Stimulated activated CD4-positive, alpha-beta T cell treated with anti-CD3 and anti-CD28 coated beads, Interleukin-4, amount 100 ng/mL, for 24 hours (primary cell): ENCODE measurements around the gene CDH13.

ENCODE experiments used
- DNase-seq: peaks from one replicate; pipeline ENCODE4 v3.0.0-alpha.2; 2020

CDH13 gene

GRCh38 chr16:82963653-82964052, 336.9 kb downstream of the CDH13 start:
- DNase-seq, result no peak

DNA sequence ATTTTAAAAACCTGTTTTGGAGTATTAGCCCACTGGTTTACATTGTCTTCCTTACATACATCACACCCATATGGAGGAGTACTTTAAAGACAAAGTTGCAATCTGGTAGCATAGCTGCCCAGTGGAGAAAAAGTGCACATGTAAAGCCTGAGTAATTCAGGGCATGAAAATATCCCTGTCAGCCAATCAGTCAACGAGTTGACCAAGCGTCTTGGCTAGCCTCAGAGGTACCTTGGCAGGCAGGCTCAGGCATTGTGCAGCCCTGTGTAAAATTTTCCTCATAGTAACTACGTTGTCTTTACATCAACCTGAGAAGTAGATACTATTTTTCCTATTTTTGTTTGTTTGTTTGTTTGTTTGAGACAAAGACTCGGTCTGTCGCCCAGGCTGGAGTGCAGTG, 339.0 kb downstream of the CDH13 start:
- DNase-seq, result no peak

- no peak for DNase-seq
These were observed 340.7 kb downstream of the CDH13 start for GRCh38 chr16:82967424-82967823.

DNA sequence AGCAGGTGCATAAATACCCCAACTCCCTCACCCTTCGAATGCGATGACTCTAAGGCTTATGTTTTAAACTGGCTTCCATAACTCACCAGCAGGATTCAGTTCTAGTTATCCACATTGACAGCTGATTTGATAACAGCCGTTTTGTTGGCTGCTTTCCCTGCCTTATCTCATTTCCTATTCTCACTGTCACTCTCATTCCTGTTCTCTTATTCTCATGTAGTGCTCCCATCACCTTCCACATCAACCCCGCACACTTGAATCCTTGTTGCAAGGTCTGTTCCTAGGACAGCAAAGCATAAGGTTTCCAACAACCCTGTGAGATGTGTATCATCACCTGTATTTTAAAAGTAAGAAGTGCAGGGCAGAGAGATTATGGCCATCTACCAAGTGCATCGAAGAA, 344.4 kb downstream of the CDH13 start:
- DNase-seq, result no peak

- DNase-seq, result no peak
These were observed 345.7 kb downstream of the CDH13 start for GRCh38 chr16:82972331-82972919.

DNA sequence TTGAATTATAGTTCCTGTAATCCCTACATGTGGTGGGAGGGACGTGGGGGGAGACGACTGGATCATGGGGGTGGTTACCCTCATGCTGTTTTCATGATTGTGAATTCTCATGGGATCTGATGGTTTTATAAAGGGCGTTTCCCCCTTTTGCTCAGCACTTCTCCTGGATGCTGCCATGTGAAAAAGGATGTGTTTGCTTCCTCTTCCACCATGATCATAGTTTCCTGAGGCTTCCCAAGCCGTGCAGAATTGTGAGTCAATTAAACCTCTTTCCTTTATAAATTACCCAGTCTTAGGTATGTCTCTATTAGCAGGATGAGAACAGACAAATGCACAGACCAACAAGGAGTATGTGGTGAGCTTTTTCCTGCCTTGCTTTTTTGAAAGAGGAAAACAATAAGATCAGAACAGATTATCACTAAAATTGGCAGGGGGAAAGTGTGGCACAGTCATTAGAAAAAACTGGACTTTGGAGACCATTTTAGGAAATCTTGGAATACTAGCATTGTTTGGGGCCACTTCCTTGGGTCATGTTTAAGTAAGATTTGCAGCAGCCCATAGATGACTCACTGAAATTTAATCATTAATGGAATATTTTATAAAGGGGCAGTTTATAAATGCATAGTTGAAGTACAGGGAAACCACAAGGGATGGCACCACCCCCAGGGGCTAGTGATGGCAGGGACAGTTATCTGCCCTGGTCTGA, 352.8 kb downstream of the CDH13 start:
- no peak for DNase-seq

DNA sequence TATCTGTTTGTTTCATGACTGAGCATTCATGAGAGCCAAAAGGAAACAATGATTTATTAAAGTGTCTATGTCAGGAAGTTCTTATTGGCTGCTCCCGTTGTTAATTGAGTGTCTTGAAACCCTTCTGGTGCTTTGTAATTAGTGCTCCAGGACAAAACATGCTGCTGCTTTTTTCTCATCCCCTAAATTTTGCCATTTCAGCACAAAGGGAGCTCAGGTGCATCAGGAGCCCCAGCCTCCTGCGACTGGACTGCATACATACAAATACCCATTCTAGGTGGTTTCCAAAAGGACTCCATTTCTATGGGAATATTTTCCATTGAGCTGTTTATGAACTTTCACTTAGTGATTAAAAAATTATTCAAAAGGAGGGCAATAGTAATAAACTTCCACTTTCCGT, 354.0 kb downstream of the CDH13 start:
- DNase-seq, result no peak

GRCh38 chr16:82987767-82988166, 361.0 kb downstream of the CDH13 start:
- DNase-seq, result no peak

GRCh38 chr16:82990155-82990554, 363.4 kb downstream of the CDH13 start:
- no peak for DNase-seq

GRCh38 chr16:82991410-82991809, 364.6 kb downstream of the CDH13 start:
- DNase-seq, result no peak

DNA sequence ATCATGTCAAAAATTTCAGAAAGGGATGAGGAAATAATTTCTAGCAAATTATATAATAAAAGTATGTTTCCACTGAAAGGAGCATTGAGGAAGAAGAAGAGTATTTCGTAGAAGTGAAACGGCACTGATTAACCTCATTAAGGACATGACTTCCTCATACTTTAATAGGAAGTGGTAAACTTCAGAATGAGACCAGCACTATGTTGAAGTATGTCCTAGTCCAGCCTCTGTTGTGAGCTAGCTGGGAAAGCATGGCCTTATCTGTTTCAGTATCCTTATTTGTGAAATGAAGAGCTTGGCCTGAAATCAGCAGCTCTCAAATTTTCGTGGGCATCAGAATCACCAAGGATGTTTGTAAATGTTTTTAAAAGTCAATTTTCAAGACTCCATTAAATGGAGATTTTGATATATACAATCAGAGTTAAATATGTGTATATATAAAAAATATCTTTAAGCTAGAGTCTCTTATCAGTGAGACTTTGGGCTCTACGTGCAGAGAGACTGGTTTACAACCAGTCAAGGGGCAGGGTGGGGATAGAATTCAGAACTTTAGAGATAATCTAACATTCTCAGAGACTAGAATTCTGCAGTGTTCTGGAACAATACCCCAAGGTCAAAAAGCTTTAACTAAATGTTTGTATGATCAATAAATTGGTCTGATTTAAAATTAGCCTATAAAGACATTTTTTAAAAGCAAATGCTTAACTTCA, 365.4 kb downstream of the CDH13 start:
- no peak for DNase-seq

GRCh38 chr16:82992786-82993185, 366.0 kb downstream of the CDH13 start:
- DNase-seq, result no peak

DNA sequence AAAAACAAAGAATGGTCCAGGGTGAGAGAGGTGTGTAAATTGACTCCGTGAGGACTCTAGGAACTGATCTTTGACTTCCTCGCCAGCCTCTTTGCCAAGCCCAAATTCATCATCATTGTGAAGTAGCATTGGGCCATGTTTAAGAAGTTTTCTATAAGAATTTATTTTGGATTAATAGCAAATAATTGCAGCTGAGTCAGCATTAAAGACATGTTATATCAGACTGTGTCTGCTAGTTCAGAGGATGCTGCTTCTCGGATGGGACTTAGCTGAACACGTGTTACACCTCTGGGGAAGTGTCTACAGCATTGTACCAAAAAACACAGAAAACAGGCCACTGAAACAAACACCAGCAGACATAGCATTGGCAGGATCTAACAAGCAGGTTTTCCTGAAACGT, 366.6 kb downstream of the CDH13 start:
- DNase-seq, result no peak

DNA sequence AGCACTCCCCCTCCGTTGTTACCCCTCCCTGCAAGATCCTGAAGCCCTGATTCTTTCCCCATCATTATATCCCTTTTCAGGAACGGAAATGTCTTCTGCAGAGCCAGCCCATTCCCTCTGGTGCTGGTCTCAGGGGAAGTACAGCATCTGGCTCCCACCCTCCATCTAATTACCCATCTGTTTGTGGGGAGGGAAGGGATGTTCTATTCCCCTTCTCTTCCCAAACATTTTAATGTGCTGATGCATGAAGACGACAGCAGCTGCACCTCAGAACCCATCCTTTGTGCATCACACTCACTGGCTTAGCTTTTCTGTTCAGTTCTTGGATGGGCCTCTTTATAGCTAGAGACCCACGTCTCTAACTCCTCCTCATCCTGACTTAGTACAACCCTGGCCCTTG, 367.2 kb downstream of the CDH13 start:
- no peak for DNase-seq

GRCh38 chr16:82995286-82995923, 368.6 kb downstream of the CDH13 start:
- no peak for DNase-seq

DNA sequence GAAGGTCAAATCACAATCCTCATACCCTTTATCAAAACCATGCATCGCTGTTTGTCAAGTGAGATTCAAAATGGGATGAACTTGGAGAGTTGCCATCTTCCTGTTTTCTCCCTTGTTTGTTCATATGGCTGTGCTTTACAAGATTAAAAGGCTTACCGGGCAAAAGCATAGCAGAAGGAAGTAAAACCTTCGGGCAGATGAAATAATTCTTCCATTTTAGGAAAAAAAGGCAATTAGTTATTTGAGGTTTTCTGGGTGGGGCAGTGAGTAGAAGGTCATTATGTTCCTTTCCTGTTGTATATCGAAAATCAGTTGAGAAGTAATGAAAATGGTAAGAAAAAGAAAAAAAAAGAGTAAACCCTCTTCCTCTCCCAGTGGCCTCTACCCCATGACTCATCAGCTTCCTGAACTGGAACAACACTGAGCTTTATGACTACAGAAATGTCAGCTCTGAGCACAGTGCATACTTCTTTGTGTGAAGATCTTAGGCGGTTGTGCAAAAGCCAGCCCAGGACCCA, 369.2 kb downstream of the CDH13 start:
- DNase-seq, result no peak

- DNase-seq, result no peak
These were observed 370.0 kb downstream of the CDH13 start for GRCh38 chr16:82996814-82997213.

DNA sequence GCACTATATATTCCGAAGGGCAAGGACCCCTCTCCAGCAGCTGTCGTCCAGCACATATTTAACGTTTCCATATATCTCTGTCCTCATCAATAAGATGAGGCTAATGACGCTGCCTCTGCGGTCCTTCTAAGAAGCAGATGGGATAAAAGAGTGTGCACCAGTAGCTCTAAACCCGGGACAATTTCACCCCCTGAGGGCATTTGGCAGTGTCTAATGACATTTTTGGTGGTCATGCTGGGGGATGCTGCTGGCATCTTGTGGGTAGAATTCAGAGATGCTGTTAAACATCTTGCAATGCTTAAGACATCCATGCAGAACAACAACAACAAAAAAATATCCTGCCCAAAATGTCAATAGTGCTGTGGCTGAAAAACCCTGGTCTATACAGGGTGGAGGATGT, 372.9 kb downstream of the CDH13 start:
- DNase-seq, result no peak

DNA sequence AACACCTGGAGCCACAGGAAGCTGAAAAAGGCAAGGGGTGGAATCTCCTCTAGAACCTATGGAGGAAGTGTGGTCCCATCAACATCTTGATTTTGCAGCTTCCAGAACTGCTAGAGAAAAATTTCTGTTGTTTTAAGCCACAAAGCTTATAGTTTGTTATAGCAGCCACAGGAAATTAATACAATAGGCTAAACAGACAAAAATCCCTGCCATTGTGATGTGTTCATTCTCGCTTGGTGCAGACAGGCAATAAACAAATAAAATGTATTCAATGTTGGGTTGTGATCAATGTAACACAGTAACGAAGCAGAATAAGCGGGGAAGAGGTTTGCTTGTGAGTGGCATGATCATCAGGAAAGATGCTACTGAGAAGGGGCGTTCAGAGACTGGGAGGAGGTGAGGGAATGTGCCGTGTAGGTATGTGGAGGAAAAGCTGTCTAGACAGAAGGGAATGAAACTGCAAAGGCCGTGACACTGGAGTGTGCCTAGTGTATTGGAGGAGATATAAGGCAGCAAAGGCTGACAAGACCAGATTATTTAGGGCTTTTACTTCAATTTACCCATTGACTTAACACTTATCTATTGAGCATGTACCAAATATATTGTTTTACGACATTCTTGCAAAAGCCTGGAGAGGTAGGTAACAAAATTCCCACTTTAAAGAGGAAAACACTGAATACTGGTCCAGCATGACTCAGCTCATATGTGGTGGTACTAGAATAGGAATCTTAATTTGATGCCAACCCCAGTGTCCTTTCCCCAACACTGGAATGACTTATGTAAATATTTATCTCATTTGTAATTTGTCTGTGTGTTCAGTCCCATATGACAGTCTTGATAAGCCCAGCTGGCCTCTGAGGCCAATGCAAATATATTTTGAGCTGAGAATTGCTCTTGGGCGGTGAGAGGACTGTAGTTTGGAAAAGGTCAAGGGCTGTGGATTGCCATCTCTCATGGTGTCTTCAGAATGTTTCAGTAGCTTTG, 375.9 kb downstream of the CDH13 start:
- DNase-seq, result no peak

DNA sequence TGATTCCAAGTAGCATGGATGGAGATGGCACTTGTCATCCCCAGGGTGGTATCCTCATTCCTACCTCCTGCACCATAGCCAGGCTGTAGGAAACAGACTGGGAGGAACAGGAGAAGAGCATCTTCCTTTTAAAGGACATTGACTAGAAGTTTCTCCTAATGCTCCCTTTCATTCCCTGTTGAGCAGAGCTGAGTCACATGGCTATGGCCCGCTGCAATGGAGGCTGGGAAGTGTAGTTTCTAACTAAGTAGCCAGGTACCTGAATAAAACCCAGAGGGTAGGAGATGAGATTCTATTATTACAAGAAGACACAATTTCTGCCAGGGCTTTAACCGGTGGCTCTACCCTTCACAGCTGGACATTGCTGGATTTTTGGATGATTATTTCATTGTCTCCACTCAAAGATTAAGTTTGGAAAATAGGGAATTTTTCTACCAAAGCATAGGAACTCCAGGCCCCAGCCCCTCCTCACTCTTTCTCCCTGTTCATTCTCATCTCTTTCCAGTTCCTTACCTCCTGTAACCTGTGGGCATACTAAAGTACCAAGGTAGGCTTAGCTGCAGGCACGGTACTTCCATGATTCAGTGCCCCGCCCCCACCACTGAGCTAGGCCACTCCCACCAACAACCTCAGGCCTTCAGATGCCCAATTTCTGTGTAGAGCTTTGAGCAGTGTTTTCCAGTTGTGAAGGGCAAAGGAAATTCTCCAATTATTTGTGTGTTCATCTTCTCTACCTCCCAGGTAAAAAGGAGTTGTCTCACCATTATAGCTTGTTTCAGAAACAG, 378.3 kb downstream of the CDH13 start:
- DNase-seq, result no peak

GRCh38 chr16:83005653-83006160, 378.9 kb downstream of the CDH13 start:
- no peak for DNase-seq
